Peyer's patch (tissue), 4 donors: ENCODE data around the gene SEMA3C. TPM values are rescaled to one million over a fixed set of nuclear protein-coding genes. Genes with fewer than 3 reads are reported as not detected.

Source experiments
- DNase-seq, 3 donors: peaks; one replicate each; pipeline ENCODE4 v3.0.0-alpha.2; 2017 to 2019
- H3K27ac ChIP-seq, 4 donors: fragments of 200-600 bp; sonication (generic); one replicate each; pipeline ENCODE4 v1.5.1; 2016 to 2019
- H3K27me3 ChIP-seq, 2 donors: fragments of 200-600 bp; sonication (generic); one replicate each; pipeline ENCODE4 v1.5.1; 2019
- H3K36me3 ChIP-seq, 3 donors: fragments of 200-600 bp; sonication (generic); one replicate each; pipeline ENCODE4 v1.5.1; 2016 to 2019
- H3K4me1 ChIP-seq, 4 donors: fragments of 200-600 bp; sonication (generic); one replicate each; pipeline ENCODE4 v1.5.1; 2016 to 2019
- H3K4me3 ChIP-seq, 4 donors: fragments of 200-600 bp; sonication (generic); 1 replicate in 3 of 4; 2 replicates in 1 of 4; pipeline ENCODE4 v1.5.1; 2016 to 2019; ENCODE audit warnings: mild to moderate bottlenecking in 1 of 4
- H3K9me3 ChIP-seq, 4 donors: fragments of 200-600 bp; sonication (generic); one replicate each; pipeline ENCODE4 v1.5.1; 2016 to 2019; ENCODE audit warnings: mild to moderate bottlenecking in 1 of 4
- CTCF ChIP-seq, 6 experiments: fragments of 450-650 bp in 4 of 6; fragments of 200-600 bp in 2 of 6; sonication (generic) in 1 of 6; IDR thresholded peaks; one replicate each; pipeline ENCODE4 v1.5.1; 2017 to 2019; ENCODE audit warnings: antibody characterized with exemption in 6 of 6, mild to moderate bottlenecking in 3 of 6, moderate library complexity in 1 of 6
- POLR2A ChIP-seq, 2 donors: fragments of 450-650 bp; IDR thresholded peaks; one replicate each; pipeline ENCODE4 v1.5.1; 2017; ENCODE audit warnings: antibody characterized with exemption in 2 of 2, mild to moderate bottlenecking in 2 of 2, moderate library complexity in 2 of 2
- total RNA-seq, 4 donors: library from RNA; depleted of rRNA; stranded (reverse); fragments of >200 nt; gene quantifications; one replicate each; pipeline ENCODE4 v1.1.0, GENCODE V29; 2016

Gene SEMA3C
- total RNA-seq, 4 donors from 2014 or later = 35.7 to 120 (median 56.4) TPM

DNA sequence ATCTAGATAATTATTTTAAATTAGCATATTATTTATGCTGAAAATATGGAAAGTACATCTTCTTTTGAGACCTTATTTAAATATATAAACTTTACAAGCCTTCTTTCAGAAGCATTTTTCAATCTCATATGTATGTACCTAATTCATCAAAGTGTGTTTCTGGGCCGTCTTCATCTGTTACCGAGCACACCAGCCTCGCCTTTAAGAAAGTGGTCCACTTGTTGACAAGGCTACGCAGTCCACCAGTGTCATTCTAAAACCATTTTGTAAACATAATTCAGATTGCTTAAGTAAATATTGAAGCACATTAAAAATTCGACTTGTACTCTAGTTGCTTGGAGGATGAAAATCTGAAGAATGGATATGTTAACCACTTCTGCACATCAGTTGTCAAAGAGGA, 116.3 kb downstream of the SEMA3C start:
- TF ChIP-seq CTCF (IDR thresholded peaks at IDR 0.05) (no peak), POLR2A (IDR thresholded peaks at IDR 0.05) (no peak)
- H3K9me3 ChIP-seq = no peaks in the 10 kb centered on the region
- H3K4me3 ChIP-seq = no peak overlapping the region
- no peaks in the 10 kb centered on the region for H3K27me3 ChIP-seq
- H3K36me3 ChIP-seq = peaks cover 0 to 3% (median 0%) of the 10 kb centered on the region in 3 donors
- no peak for DNase-seq
- no peak overlapping the region for H3K27ac ChIP-seq
- H3K4me1 ChIP-seq = no peaks in the 10 kb centered on the region

DNA sequence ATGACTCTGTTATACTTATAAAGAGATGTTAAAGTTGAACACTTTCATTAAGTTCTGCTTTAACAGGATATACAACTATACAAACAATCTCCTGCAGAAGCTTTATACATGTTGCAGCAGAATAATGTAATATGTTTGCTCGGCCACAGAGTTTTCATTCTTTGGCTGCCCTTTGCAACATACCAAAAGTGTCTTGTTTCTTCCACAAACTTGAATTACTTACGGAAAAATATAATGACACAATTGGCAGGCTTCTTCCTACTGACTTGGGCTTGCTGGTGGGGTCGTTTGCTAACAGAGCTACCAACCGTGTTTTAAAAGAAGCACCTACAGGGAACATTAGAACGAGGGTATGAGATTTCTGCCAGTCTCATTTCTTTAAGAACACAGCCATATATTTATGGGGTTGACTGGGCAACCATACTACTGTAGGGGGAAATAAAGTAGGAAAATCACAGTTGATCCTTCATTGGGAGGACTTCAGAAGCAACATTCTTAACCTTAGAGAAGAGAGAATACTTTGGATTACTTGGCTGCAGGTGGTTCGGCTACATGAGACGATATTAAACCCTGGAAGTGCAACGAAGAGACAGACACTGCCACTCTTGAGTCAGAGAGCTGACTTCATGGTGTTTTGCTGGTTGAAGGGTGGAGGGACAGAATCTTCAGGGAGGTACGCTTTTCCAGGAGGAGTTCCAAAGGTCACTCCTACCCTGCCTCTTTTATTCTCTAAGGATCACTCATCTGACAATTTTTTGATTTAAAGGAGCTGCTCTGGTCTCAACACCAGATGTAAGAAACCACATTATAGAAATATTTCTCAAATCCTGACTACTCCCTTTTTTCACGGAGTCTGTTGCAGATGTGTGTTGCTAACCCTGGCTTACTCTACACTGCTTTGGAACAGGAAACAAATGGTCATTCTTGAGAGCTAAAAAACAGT, 123.9 kb downstream of the SEMA3C start:
- Histone ChIP-seq H3K36me3 (peaks cover 0 to 3% (median 0%) of the 10 kb centered on the region in 3 donors), H3K9me3 (no peaks in the 10 kb centered on the region), H3K4me3 (no peak overlapping the region), H3K27ac (no peak overlapping the region), H3K4me1 (no peaks in the 10 kb centered on the region), H3K27me3 (no peaks in the 10 kb centered on the region)
- DNase-seq = no peak
- no peak for TF ChIP-seq POLR2A (IDR thresholded peaks at IDR 0.05)
- no peak for TF ChIP-seq CTCF (IDR thresholded peaks at IDR 0.05)

GRCh38 chr7:80791509-80791929, 127.3 kb downstream of the SEMA3C start:
- DNase-seq = no peak
- no peaks in the 10 kb centered on the region for H3K9me3 ChIP-seq

DNA sequence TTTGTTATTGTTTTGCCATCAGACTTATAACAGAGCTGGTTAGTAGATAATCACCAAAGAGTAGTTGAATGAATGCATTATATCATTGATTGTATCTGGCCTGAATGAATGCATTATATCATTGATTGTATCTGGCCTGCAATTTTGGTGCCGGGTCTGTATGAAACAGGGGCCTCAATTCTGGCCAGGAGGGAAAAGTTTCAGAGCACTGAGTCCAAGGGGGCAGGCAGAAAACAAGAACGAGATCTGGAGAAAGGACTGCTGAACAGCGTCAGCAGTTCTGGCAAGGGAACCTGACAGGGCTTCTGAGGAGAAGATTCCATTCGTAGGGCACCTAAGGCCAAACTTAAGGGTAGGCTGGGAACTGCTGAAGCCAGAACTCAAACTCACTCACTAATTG, 128.0 kb downstream of the SEMA3C start:
- Histone ChIP-seq H3K27ac (peak overlapping the region in 1 of 4 donors; percentile 32), H3K9me3 (no peaks in the 10 kb centered on the region), H3K36me3 (no peaks in the 10 kb centered on the region), H3K4me1 (no peaks in the 10 kb centered on the region), H3K4me3 (no peak overlapping the region), H3K27me3 (no peaks in the 10 kb centered on the region)
- TF ChIP-seq CTCF (IDR thresholded peaks at IDR 0.05) = no peak
- no peak for TF ChIP-seq POLR2A (IDR thresholded peaks at IDR 0.05)
- no peak for DNase-seq

More at GRCh38 chr7:80791509-80791929, 127.3 kb downstream of the SEMA3C start:
- TF ChIP-seq CTCF (IDR thresholded peaks at IDR 0.05) (no peak), POLR2A (IDR thresholded peaks at IDR 0.05) (no peak)
- Histone ChIP-seq H3K36me3 (no peaks in the 10 kb centered on the region), H3K4me3 (no peak overlapping the region), H3K27me3 (no peaks in the 10 kb centered on the region), H3K4me1 (no peaks in the 10 kb centered on the region), H3K27ac (peak overlapping the region in 1 of 4 donors; percentile 32)

- no peak overlapping the region for H3K4me3 ChIP-seq
- no peaks in the 10 kb centered on the region for H3K4me1 ChIP-seq
- DNase-seq = no peak
- H3K27me3 ChIP-seq = no peaks in the 10 kb centered on the region
- H3K9me3 ChIP-seq = no peaks in the 10 kb centered on the region
- TF ChIP-seq CTCF (IDR thresholded peaks at IDR 0.05) = no peak
- TF ChIP-seq POLR2A (IDR thresholded peaks at IDR 0.05) = no peak
- no peak overlapping the region for H3K27ac ChIP-seq
- H3K36me3 ChIP-seq = no peaks in the 10 kb centered on the region
Observed at GRCh38 chr7:80787721-80788120, 131.1 kb downstream of the SEMA3C start.
